ENCODE data around the gene KMT2C.

GRCh38 chr7:152467225-152467624 lies 31.4 kb upstream of the KMT2C start:
- TF ChIP-seq, protein P1, sequence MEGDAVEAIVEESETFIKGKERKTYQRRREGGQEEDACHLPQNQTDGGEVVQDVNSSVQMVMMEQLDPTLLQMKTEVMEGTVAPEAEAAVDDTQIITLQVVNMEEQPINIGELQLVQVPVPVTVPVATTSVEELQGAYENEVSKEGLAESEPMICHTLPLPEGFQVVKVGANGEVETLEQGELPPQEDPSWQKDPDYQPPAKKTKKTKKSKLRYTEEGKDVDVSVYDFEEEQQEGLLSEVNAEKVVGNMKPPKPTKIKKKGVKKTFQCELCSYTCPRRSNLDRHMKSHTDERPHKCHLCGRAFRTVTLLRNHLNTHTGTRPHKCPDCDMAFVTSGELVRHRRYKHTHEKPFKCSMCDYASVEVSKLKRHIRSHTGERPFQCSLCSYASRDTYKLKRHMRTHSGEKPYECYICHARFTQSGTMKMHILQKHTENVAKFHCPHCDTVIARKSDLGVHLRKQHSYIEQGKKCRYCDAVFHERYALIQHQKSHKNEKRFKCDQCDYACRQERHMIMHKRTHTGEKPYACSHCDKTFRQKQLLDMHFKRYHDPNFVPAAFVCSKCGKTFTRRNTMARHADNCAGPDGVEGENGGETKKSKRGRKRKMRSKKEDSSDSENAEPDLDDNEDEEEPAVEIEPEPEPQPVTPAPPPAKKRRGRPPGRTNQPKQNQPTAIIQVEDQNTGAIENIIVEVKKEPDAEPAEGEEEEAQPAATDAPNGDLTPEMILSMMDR (IDR thresholded peaks at IDR 0.05) = no peak
- TF ChIP-seq CBFB (CRISPR knock-in tag; IDR thresholded peaks at IDR 0.05; ENCODE audit: low read depth) (no peak), NR3C1 (CRISPR knock-in tag; conservative IDR thresholded peaks at IDR 0.05; ENCODE audit: low read depth) (no peak), RELA (CRISPR knock-in tag; IDR thresholded peaks at IDR 0.05; ENCODE audit: borderline replicate concordance) (no peak), PREB (CRISPR knock-in tag; IDR thresholded peaks at IDR 0.05; ENCODE audit: borderline replicate concordance) (no peak), PRDM15 (CRISPR knock-in tag; IDR thresholded peaks at IDR 0.05) (no peak), CREB1 (CRISPR knock-in tag; IDR thresholded peaks at IDR 0.05) (no peak), SOX15 (CRISPR knock-in tag; IDR thresholded peaks at IDR 0.05) (no peak), FOXJ3 (CRISPR knock-in tag; IDR thresholded peaks at IDR 0.05; ENCODE audit: borderline replicate concordance) (no peak)
- TF ChIP-seq, protein P2, sequence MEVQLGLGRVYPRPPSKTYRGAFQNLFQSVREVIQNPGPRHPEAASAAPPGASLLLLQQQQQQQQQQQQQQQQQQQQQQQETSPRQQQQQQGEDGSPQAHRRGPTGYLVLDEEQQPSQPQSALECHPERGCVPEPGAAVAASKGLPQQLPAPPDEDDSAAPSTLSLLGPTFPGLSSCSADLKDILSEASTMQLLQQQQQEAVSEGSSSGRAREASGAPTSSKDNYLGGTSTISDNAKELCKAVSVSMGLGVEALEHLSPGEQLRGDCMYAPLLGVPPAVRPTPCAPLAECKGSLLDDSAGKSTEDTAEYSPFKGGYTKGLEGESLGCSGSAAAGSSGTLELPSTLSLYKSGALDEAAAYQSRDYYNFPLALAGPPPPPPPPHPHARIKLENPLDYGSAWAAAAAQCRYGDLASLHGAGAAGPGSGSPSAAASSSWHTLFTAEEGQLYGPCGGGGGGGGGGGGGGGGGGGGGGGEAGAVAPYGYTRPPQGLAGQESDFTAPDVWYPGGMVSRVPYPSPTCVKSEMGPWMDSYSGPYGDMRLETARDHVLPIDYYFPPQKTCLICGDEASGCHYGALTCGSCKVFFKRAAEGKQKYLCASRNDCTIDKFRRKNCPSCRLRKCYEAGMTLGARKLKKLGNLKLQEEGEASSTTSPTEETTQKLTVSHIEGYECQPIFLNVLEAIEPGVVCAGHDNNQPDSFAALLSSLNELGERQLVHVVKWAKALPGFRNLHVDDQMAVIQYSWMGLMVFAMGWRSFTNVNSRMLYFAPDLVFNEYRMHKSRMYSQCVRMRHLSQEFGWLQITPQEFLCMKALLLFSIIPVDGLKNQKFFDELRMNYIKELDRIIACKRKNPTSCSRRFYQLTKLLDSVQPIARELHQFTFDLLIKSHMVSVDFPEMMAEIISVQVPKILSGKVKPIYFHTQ (CRISPR knock-in tag; IDR thresholded peaks at IDR 0.05) = no peak
- TF ChIP-seq, protein P3, sequence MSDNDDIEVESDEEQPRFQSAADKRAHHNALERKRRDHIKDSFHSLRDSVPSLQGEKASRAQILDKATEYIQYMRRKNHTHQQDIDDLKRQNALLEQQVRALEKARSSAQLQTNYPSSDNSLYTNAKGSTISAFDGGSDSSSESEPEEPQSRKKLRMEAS (CRISPR knock-in tag; IDR thresholded peaks at IDR 0.05) = no peak
